Liver (tissue), 3 donors: ENCODE measurements around the gene CRADD.

ENCODE experiments used
- CTCF ChIP-seq: fragments of 150-350 bp; IDR thresholded peaks from 2 replicates; pipeline ENCODE4 v1.5.1; 2017; ENCODE audit warnings: improper control_type of control experiment, low read depth, low read length; ENCODE audit not compliant: missing input control
- EGR1 ChIP-seq, 2 donors: IDR thresholded peaks; 2 replicates each; pipeline ENCODE4 v1.6.1; 2016 to 2018; ENCODE audit warnings: antibody characterized with exemption in 2 of 2, low read depth in 2 of 2
- FOXA1 ChIP-seq: IDR thresholded peaks from 2 replicates; pipeline ENCODE4 v1.6.1; 2016; ENCODE audit warnings: antibody characterized with exemption
- GABPA ChIP-seq, 2 donors: IDR thresholded peaks in 1 of 2; conservative IDR thresholded peaks in 1 of 2; 2 replicates each; pipeline ENCODE4 v1.6.1; 2016; ENCODE audit warnings: antibody characterized with exemption in 2 of 2, mild to moderate bottlenecking in 1 of 2, moderate library complexity in 1 of 2
- HNF4A ChIP-seq, 2 donors: conservative IDR thresholded peaks; 2 replicates each; pipeline ENCODE4 v1.6.1; 2016; ENCODE audit warnings: antibody characterized with exemption in 2 of 2, mild to moderate bottlenecking in 2 of 2
- MAX ChIP-seq: IDR thresholded peaks from 2 replicates; pipeline ENCODE4 v1.6.1; 2016; ENCODE audit warnings: antibody characterized with exemption
- RAD21 ChIP-seq, 2 donors: IDR thresholded peaks; 2 replicates each; pipeline ENCODE4 v1.6.1; 2016; ENCODE audit warnings: antibody characterized with exemption in 2 of 2, mild to moderate bottlenecking in 2 of 2
- TAF1 ChIP-seq: conservative IDR thresholded peaks from 2 replicates; pipeline ENCODE4 v1.6.1; 2016; ENCODE audit warnings: antibody characterized with exemption, mild to moderate bottlenecking
- YY1 ChIP-seq: IDR thresholded peaks from 2 replicates; pipeline ENCODE4 v1.6.1; 2016; ENCODE audit warnings: antibody characterized with exemption, mild to moderate bottlenecking
- ZBTB33 ChIP-seq: IDR thresholded peaks from 2 replicates; pipeline ENCODE4 v1.6.1; 2016; ENCODE audit warnings: antibody characterized with exemption
- donor health status: healthy.
- donor health status: healthy.

GRCh38 chr12:93876360-93876759, 199.2 kb downstream of the CRADD start:
- no peak for TF ChIP-seq CTCF
- no peak for TF ChIP-seq TAF1
- TF ChIP-seq RAD21 (IDR thresholded peaks at IDR 0.05) = no peak
- TF ChIP-seq MAX = no peak
- TF ChIP-seq FOXA1 = no peak
- no peak for TF ChIP-seq GABPA (IDR thresholded peaks at IDR 0.05 in 1 of 2, conservative IDR thresholded peaks at IDR 0.05 in 1 of 2)
- no peak for TF ChIP-seq YY1
- no peak for TF ChIP-seq ZBTB33
- no peak for TF ChIP-seq EGR1 (IDR thresholded peaks at IDR 0.05; ENCODE audit: low read depth in 2 of 2)
- no peak for TF ChIP-seq HNF4A (conservative IDR thresholded peaks at IDR 0.05)
